Gastrocnemius medialis (tissue), 4 donors: ENCODE results near the gene COL9A3. TPM values are rescaled to one million over a fixed set of nuclear protein-coding genes. Genes with fewer than 3 reads are reported as not detected.

Experiments
- ATAC-seq, 2 donors: fragments of 150-250 bp; one replicate each; pipeline ENCODE4 v1.9.1; 2016
- DNase-seq, 2 donors: peaks; one replicate each; pipeline ENCODE4 v3.0.0-alpha.2; 2019
- H3K27ac ChIP-seq, 4 donors: fragments of 200-600 bp; sonication (generic); 1 replicate in 1 of 4; 2 replicates in 3 of 4; pipeline ENCODE4 v1.5.1; 2016 to 2018; ENCODE audit warnings: mild to moderate bottlenecking in 2 of 4, moderate library complexity in 1 of 4
- H3K27me3 ChIP-seq, 3 donors: fragments of 200-600 bp; sonication (generic) in 2 of 3; 1 replicate in 1 of 3; 2 replicates in 2 of 3; pipeline versions ENCODE4 v1.5.1 to v1.6.0; 2016 to 2019; ENCODE audit warnings: mild to moderate bottlenecking in 1 of 3, moderate library complexity in 1 of 3
- H3K36me3 ChIP-seq, 2 donors: fragments of 200-600 bp; sonication (generic) in 1 of 2; one replicate each; pipeline ENCODE4 v1.5.1; 2017 to 2018
- H3K4me1 ChIP-seq, 2 donors: fragments of 200-600 bp; sonication (generic) in 1 of 2; one replicate each; pipeline ENCODE4 v1.5.1; 2016 to 2017; ENCODE audit warnings: mild to moderate bottlenecking in 2 of 2
- H3K4me3 ChIP-seq, 4 donors: fragments of 200-600 bp; sonication (generic) in 3 of 4; 1 replicate in 1 of 4; 2 replicates in 3 of 4; pipeline ENCODE4 v1.5.1; 2016 to 2019; ENCODE audit warnings: mild to moderate bottlenecking in 2 of 4
- H3K9me3 ChIP-seq, 3 donors: fragments of 200-600 bp; sonication (generic) in 2 of 3; 1 replicate in 1 of 3; 2 replicates in 2 of 3; pipeline ENCODE4 v1.5.1; 2016 to 2019
- POLR2A ChIP-seq, 2 donors: fragments of 450-650 bp; IDR thresholded peaks; one replicate each; pipeline ENCODE4 v1.6.1; 2017; ENCODE audit warnings: antibody characterized with exemption in 2 of 2, mild to moderate bottlenecking in 2 of 2, moderate library complexity in 2 of 2
- in situ Hi-C, 4 donors: fragments of 200-750 bp; cut with MboI; loops; one replicate each; pipeline versions ENCODE4 v1.15.0 to v1.8.0; 2017; ENCODE audit warnings: low sequenced_read_pairs in 4 of 4
- intact Hi-C: fragments of 100-400 bp; cut with DNase I; formaldehyde crosslinking; loops from one replicate; pipeline ENCODE4 v1.15.1; 2023; ENCODE audit warnings: low total_unique reads
- total RNA-seq, 4 donors: library from RNA; depleted of rRNA; stranded (reverse); fragments of >200 nt; gene quantifications; one replicate each; pipeline versions ENCODE4 v1.1.0 to v1.2.3, GENCODE V29; 2016
- TF ChIP-seq, protein P1 (sequence below), 5 experiments: fragments of 450-650 bp in 3 of 5; fragments of 200-600 bp in 2 of 5; sonication (generic) in 2 of 5; IDR thresholded peaks in 4 of 5; conservative IDR thresholded peaks in 1 of 5; 1 replicate in 4 of 5; 2 replicates in 1 of 5; pipeline ENCODE4 v1.5.1; 2016 to 2019; ENCODE audit warnings: antibody characterized with exemption in 5 of 5, mild to moderate bottlenecking in 3 of 5, moderate library complexity in 3 of 5

COL9A3 gene
- total RNA-seq, 4 donors from 2014 or later = 0.41 to 4.1 (median 1.6) TPM

DNA sequence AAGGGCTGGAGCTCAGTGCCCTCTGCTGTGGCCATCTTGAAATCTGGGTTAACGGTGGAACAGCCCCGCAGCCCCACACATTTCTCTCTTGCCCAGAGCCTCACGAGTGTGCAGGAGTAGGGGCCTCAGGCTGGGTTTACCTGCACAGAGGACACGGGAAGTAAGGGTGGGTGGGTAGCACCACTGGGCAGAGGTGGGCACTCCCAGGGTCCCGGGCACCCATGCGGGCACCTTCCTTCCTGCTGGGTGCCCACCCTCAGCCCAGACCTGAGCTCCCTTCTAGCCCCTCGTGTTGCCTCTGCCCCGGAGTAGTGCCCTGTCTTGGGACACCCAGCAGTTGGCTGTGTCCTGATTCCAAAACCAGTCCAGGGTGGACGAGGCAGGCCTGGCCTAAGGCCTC, 11.2 kb downstream of the COL9A3 start:
- in situ Hi-C loops = no loop called here
- ATAC-seq (no peak), DNase-seq (no peak)
- Histone ChIP-seq H3K4me3 (no peak overlapping the region), H3K27me3 (peaks cover 0 to 10% (median 8%) of the 10 kb centered on the region in 3 donors), H3K9me3 (no peaks in the 10 kb centered on the region), H3K4me1 (peaks cover 0 to 7% of the 10 kb centered on the region in 2 donors), H3K36me3 (no peaks in the 10 kb centered on the region), H3K27ac (no peak overlapping the region)
- intact Hi-C loops = no loop called here
- no peak for TF ChIP-seq POLR2A (IDR thresholded peaks at IDR 0.05)
- TF ChIP-seq, protein P1, sequence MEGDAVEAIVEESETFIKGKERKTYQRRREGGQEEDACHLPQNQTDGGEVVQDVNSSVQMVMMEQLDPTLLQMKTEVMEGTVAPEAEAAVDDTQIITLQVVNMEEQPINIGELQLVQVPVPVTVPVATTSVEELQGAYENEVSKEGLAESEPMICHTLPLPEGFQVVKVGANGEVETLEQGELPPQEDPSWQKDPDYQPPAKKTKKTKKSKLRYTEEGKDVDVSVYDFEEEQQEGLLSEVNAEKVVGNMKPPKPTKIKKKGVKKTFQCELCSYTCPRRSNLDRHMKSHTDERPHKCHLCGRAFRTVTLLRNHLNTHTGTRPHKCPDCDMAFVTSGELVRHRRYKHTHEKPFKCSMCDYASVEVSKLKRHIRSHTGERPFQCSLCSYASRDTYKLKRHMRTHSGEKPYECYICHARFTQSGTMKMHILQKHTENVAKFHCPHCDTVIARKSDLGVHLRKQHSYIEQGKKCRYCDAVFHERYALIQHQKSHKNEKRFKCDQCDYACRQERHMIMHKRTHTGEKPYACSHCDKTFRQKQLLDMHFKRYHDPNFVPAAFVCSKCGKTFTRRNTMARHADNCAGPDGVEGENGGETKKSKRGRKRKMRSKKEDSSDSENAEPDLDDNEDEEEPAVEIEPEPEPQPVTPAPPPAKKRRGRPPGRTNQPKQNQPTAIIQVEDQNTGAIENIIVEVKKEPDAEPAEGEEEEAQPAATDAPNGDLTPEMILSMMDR (IDR thresholded peaks at IDR 0.05 in 4 of 5, conservative IDR thresholded peaks at IDR 0.05 in 1 of 5) = no peak

DNA sequence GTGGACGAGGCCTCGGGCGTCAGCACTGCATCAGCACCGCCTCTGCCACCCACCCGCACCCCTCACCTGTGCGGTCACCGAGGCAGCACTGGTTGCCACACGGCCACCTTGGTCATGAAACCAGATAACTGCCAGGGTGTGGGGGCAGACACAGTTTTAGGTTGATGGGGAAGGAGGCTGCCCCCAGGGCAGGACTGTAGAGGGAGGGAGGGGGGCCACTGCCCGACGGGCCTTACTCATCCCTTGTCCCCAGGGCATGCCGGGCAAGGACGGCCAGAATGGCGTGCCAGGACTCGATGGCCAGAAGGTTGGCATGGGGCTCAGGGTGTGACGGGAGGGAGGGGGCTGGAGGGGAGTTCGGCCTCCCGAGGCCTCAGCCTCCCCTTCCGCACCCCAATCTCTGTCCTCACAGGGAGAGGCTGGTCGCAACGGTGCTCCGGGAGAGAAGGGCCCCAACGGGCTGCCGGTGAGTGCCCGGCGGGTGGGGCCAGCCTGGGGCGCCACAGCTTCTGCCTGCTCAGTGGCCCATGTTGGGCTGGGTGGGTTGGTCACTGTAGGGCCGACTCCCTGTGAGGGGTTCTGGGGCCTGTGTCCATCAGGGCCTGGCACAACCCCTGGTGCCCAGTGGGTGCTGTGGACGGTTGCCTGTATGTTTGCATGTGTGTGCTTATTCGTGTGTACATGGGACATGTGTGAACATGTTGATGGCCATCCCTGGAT, 11.8 kb downstream of the COL9A3 start:
- Histone ChIP-seq H3K27ac (no peak overlapping the region), H3K9me3 (no peaks in the 10 kb centered on the region), H3K4me1 (peaks cover 0 to 7% of the 10 kb centered on the region in 2 donors), H3K27me3 (peaks cover 0 to 14% (median 10%) of the 10 kb centered on the region in 3 donors), H3K36me3 (no peaks in the 10 kb centered on the region), H3K4me3 (no peak overlapping the region)
- in situ Hi-C loops = no loop called here
- DNase-seq (no peak), ATAC-seq (no peak)
- TF ChIP-seq POLR2A (IDR thresholded peaks at IDR 0.05) = no peak
- TF ChIP-seq, protein P1 (IDR thresholded peaks at IDR 0.05 in 4 of 5, conservative IDR thresholded peaks at IDR 0.05 in 1 of 5) = no peak
- intact Hi-C loops = no loop called here

DNA sequence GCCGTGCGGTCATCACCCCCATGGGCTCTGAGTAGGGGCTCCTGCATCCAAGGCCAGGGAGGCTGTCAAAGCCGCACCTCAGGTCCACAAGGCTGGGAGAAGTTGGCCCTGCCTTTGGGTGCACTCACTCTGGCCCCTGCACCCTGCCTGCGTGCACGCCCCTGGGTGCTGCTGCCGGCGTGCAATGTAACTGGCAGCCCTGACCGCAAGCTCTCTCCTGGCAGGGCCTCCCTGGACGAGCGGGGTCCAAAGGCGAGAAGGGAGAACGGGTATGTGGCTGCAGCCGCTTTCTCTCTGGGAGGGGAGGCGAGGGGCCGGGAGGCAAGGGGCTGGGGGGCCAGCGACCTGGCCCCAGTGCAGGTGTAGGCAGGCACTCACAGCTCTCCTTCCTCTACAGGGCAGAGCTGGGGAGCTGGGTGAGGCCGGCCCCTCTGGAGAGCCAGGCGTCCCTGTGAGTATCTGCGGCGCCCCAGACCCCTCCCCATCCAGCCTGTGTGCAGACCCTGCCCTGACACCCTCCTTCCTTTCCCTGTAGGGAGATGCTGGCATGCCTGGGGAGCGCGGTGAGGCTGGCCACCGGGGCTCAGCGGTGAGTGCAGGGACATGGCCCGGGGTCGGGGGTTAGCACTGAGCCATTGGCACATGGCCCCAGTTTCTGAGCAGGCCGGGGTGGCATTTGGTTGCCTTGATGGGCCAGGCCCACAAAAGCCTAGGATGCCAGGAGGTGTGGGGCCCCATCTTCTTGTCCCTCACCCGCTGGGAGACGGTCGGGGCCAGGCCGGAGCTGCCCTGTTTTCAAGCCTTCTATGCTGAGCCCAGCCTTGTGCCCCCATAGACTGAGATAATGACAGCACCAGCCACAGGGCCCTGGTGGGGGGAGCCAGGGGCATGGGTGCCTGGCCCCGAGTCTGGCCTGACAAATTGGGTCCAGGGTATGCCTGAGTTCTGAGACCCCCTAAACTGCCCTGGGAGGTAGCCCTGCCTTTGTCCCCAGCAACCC, 12.7 kb downstream of the COL9A3 start:
- intact Hi-C loops = no loop called here
- DNase-seq (no peak), ATAC-seq (no peak)
- Histone ChIP-seq H3K4me3 (no peak overlapping the region), H3K9me3 (no peaks in the 10 kb centered on the region), H3K27ac (no peak overlapping the region), H3K27me3 (peaks cover 0 to 10% (median 8%) of the 10 kb centered on the region in 3 donors), H3K4me1 (peaks cover 0 to 4% of the 10 kb centered on the region in 2 donors), H3K36me3 (no peaks in the 10 kb centered on the region)
- in situ Hi-C loops = no loop called here
- no peak for TF ChIP-seq POLR2A (IDR thresholded peaks at IDR 0.05)
- TF ChIP-seq, protein P1 (IDR thresholded peaks at IDR 0.05 in 4 of 5, conservative IDR thresholded peaks at IDR 0.05 in 1 of 5) = no peak

DNA sequence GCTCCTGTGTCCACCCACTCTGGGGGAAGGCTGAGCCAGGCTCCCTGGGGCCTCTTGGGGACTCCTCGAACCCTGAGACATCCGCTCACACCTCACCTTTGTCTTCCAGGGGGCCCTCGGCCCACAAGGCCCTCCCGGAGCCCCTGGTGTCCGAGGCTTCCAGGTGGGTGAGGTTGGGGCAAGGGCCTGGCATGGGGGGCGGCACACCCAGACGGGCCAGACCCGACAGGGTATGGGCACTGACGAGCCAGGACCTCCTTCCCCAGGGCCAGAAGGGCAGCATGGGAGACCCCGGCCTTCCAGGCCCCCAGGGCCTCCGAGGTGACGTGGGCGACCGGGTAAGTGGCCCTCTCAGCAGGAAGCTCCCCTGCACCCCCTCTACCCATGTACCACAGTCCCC, 13.4 kb downstream of the COL9A3 start:
- TF ChIP-seq, protein P1 (IDR thresholded peaks at IDR 0.05 in 4 of 5, conservative IDR thresholded peaks at IDR 0.05 in 1 of 5) = no peak
- no peak for TF ChIP-seq POLR2A (IDR thresholded peaks at IDR 0.05)
- Histone ChIP-seq H3K4me1 (no peaks in the 10 kb centered on the region), H3K36me3 (no peaks in the 10 kb centered on the region), H3K9me3 (no peaks in the 10 kb centered on the region), H3K27me3 (peaks cover 3 to 14% (median 13%) of the 10 kb centered on the region in 3 donors), H3K4me3 (no peak overlapping the region), H3K27ac (no peak overlapping the region)
- DNase-seq = no peak
- ATAC-seq = no peak
- intact Hi-C loops (no loop called here), in situ Hi-C loops (no loop called here)
